HFF-Myc (cell line): ENCODE results near the gene RHOV.

Source experiments
- DNase-seq: peaks from one replicate; pipeline ENCODE4 v3.0.0-alpha.2; 2011; ENCODE audit warnings: low read depth; ENCODE audit errors: extremely low read depth
- H3K4me3 ChIP-seq: replicated peaks from 2 replicates; pipeline ENCODE4 v1.5.1; 2011; ENCODE audit warnings: low read depth, mild to moderate bottlenecking, control low read depth, low read length
- TF ChIP-seq, protein P1 (sequence below): IDR thresholded peaks from 2 replicates; pipeline ENCODE4 v1.5.1; 2012; ENCODE audit warnings: mild to moderate bottlenecking, low read depth, low read length, control low read depth; ENCODE audit errors: missing control alignments

The RHOV gene

DNA sequence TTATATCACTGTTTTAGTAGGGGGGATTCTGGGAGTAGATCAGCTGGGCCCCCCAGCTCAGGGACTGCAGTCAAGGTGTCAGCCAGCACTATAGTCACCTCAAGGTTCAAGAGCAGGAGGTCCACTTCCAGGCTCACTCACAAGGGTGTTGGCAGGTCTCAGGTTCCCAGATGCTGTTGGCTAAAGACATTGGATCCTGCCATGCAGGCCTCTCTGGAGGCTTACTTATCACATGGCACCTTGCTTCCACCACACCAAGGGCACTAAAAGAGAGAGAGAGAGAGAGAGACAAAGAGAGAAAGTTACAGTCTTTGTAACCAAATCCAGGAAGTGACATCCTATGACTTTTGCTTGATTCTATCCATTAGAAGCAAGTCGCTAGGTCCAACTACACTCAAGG, 38.0 kb downstream of the RHOV start:
- TF ChIP-seq, protein P1, sequence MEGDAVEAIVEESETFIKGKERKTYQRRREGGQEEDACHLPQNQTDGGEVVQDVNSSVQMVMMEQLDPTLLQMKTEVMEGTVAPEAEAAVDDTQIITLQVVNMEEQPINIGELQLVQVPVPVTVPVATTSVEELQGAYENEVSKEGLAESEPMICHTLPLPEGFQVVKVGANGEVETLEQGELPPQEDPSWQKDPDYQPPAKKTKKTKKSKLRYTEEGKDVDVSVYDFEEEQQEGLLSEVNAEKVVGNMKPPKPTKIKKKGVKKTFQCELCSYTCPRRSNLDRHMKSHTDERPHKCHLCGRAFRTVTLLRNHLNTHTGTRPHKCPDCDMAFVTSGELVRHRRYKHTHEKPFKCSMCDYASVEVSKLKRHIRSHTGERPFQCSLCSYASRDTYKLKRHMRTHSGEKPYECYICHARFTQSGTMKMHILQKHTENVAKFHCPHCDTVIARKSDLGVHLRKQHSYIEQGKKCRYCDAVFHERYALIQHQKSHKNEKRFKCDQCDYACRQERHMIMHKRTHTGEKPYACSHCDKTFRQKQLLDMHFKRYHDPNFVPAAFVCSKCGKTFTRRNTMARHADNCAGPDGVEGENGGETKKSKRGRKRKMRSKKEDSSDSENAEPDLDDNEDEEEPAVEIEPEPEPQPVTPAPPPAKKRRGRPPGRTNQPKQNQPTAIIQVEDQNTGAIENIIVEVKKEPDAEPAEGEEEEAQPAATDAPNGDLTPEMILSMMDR, result no peak
- DNase-seq, result no peak
- no peak overlapping the region for H3K4me3 ChIP-seq

DNA sequence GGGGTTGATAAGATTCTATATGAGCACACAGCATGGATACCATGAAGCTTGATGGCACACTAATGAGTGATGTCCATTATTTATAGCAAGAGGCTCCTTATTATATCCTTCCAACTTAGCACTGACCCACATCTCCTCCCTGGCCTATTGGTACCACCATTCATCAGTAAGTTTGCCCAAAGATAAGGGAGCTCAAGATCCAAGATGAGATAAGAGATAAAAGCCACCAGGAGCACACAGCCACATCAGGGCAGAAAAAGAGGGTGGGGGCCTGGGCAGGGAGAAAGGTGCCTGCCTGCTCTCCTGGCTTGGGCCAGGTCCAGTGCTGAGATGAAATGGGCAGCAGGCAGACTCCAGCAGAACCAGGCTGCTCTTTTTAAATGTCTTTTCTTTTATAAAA, 41.1 kb downstream of the RHOV start:
- no peak overlapping the region for H3K4me3 ChIP-seq
- TF ChIP-seq, protein P1, result no peak
- no peak for DNase-seq

DNA sequence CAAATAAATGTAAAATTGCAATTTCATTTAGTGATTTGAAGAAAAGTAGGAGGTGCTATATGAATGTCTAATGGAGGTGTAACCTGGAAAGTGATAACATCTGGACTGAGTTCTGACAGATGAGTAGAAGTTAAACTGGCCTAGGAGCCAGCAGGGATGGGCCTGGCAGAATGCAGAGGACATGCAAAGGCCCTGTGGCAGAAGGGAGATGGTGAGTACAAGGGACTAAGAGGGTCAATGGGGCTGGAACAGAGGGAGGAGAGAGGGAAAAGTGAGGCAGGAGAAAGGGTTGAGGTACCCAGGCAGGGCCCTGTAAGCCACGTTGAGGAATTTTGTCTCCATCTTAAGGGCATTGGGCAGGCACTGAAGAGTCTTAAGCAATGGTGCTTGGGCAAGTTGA, 42.2 kb downstream of the RHOV start:
- TF ChIP-seq, protein P1, result no peak
- H3K4me3 ChIP-seq, result no peak overlapping the region
- DNase-seq, result no peak

DNA sequence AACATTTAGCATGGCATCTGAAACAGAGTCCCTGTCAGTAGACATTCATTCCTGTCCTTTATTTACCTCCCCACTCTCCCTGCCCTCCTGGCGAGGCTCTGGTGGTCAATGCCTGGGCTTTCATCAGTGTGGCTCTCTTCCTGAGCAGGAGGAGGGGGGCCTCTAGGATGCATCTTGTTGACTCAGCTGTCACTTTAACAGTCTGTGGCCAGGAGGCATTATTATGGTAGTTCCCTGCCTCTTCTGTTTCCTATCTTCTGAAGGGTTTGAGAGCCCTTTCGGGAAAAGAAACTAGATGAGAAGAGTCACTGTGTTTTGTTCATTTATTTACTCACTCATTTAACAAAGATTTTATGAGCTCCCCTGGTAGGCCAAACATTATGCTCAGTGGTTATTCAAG, 43.1 kb downstream of the RHOV start:
- no peak overlapping the region for H3K4me3 ChIP-seq
- TF ChIP-seq, protein P1, result no peak
- no peak for DNase-seq

DNA sequence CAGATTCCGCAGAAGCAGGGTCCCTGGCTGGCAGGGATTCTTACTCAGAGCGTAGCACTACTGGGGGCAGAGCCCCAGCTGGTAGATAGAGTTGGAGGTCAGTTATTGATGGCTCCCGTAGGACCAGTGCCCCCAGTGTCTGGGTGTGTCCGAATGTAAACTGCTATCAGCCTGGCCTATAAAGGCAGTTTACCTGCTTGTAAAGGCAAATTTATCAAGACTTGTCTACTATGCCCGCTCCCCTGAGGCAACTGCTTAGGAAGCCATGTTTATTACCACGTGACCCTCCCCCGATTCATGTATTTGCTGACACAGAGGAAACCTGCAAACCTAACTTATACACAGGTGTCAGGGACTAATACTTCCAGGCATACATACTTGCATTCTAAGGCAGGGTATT, 44.9 kb downstream of the RHOV start:
- TF ChIP-seq, protein P1, result no peak
- H3K4me3 ChIP-seq, result no peak overlapping the region
- no peak for DNase-seq

DNA sequence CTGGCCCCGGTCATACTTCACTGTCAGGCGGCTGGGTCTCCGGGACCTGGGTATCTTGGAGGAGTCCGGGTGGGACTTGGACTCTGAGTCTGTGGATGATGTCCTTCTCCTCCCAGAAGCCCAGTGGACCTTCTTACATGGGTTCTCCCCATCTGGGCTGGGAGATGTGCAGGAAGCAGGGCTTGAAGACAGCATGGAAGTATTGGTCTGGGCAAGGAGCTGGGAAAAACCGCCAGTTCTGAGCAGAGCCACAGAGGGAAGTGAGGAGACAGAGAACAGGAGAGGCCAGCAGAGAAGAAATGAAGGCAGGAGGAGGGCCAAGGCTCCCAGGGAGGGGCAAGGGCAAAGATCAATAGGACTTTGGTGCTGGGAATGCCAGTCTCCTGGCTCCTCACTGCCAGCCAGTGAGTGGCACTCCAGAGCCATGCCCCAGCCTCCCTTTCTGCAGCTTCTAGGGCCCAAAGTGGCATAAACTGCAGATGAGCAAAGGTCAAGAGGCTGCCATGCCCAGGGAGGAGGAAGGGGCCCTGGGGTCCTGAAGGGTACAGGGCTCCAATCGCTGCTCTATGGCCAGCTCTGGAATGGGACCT, 45.5 kb downstream of the RHOV start, which contains the start of gene PPP1R14D:
Gene PPP1R14D (minus strand): TSS at position 262 of the 590 bp plus-strand sequence. CDS start 67 bp downstream, at position 195.
- H3K4me3 ChIP-seq, result no peak within 1 kb of the TSS
- no peak for DNase-seq
- TF ChIP-seq, protein P1, result no peak
